Choroid plexus epithelial cell (primary cell): Measurements from ENCODE around the gene YBEY.

Experiments used
- DNase-seq: peaks from one replicate; pipeline ENCODE4 v3.0.0-alpha.2; 2010; ENCODE audit warnings: low read depth
- H3K4me3 ChIP-seq: 2 replicates; pipeline ENCODE4 v1.5.1; 2011; ENCODE audit warnings: low read depth, mild to moderate bottlenecking, control low read depth, low read length, moderate library complexity
- CTCF ChIP-seq: conservative IDR thresholded peaks from 2 replicates; pipeline ENCODE4 v1.5.1; 2011; ENCODE audit warnings: low read depth, mild to moderate bottlenecking, control low read depth, inconsistent platforms, low read length, moderate library complexity

Gene YBEY

DNA sequence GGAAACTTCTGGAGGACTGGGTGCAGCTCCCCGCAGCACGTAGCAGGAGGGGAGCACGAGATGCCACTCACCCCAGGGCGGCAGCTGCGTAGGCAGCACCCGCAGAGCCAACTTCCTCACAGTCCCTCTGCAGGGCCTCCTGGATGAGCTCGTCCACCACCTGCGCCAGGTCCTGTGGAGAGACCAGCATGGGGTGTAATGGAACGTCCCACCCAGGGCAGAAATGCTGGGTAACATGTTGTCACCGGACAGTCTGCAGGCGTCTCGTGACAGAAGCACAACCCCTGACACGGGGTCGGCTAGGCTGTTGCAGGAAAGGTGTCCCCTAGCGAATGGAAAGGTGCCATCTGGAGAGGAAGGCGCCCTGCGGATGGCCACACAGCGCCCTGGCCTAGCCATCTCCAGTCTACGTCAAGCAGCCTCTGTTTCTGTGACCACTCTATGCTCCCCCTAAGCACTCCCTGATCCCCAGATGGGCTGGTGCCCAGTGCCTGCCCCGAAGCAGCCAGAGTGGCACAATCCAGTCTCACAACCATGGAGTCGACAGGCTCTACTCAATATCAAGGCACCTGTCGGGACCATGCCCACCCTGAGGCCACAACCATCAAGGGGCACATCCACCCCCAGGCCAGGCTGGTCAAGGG is 22.0 kb upstream of the YBEY start:
- no peak for TF ChIP-seq CTCF
- H3K4me3 ChIP-seq: no peak overlapping the region
- DNase-seq: no peak

- DNase-seq: no peak
- no peak overlapping the region for H3K4me3 ChIP-seq
- TF ChIP-seq CTCF: no peak
Observed at GRCh38 chr21:46264690-46265144, 21.4 kb upstream of the YBEY start.

- no peak for TF ChIP-seq CTCF
- H3K4me3 ChIP-seq: no peak overlapping the region
- no peak for DNase-seq
Observed at GRCh38 chr21:46265736-46266525, 20.2 kb upstream of the YBEY start.

- TF ChIP-seq CTCF: no peak
- no peak for DNase-seq
- H3K4me3 ChIP-seq: no peak overlapping the region
Observed at GRCh38 chr21:46266946-46267345, 19.2 kb upstream of the YBEY start.

DNA sequence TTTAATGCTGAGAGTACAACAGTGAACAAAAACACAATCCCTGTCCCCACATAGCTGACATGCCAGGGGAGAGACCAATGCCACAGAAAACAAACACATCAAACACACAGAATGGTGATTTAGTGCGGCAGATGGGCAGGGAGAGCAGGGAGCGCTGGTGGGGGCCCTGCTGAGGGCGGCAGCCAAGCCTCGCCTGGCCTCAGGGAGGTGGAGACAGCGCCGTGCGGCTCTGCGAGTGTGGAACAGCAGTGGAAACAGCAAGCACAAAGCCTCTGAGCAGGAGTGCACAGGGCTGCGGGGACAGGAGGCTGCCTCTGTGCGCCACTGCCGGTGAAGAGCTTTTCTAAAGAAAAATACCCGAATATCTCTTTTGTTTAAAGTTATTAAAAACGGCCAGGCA is 17.8 kb upstream of the YBEY start:
- DNase-seq: no peak
- TF ChIP-seq CTCF: no peak
- no peak overlapping the region for H3K4me3 ChIP-seq

DNA sequence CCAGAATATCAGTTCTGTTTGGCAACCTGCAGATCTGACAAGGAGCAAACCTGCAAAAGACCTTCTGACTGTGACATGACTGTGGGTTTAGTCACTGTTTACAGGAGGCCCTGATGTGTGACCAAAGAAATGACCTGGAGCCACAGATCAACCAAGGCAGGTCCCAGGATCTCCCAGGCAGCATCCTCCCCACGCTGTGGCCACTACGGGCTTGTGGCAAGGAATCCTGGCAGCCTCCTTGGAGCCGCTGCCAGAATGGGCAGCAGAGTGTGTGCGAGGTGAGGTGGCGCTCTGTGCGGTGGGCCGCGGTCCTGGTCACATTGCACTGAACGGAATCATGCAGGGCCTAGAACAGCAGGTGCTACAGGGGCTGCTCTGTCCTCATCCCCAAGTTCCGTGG is 16.7 kb upstream of the YBEY start:
- no peak for DNase-seq
- TF ChIP-seq CTCF: no peak
- no peak overlapping the region for H3K4me3 ChIP-seq

- no peak for DNase-seq
- no peak overlapping the region for H3K4me3 ChIP-seq
- TF ChIP-seq CTCF: no peak
Observed at GRCh38 chr21:46273341-46273740, 12.8 kb upstream of the YBEY start.
